CD4-positive, alpha-beta T cell (primary cell): ENCODE measurements around the gene NYNRIN. TPM values are rescaled to one million over a fixed set of nuclear protein-coding genes. Genes with fewer than 3 reads are reported as not detected.

Experiments used
- ATAC-seq: fragments of 200-7000 bp; cut with Tn5 transposase; one replicate; pipeline ENCODE4 v1.10.0; 2022; ENCODE audit warnings: mild to moderate bottlenecking; ENCODE audit not compliant: poor library complexity
- CTCF ChIA-PET: fragments of 350-600 bp; sonication (Branson Sonifier 250); formaldehyde crosslinking; loops from one replicate; lab custom pipeline; 2021; ENCODE audit warnings: antibody characterized with exemption, inconsistent platforms; lab: Charles Lee
- POLR2A ChIA-PET: fragments of 350-600 bp; sonication (Branson Sonifier 250); formaldehyde crosslinking; loops from one replicate; lab custom pipeline; 2021; ENCODE audit warnings: antibody characterized with exemption, inconsistent platforms; lab: Charles Lee
- DNase-seq, 14 experiments: peaks; one replicate each; pipeline ENCODE4 v3.0.0-alpha.2; 2013 to 2020; ENCODE audit warnings: mixed read lengths in 2 of 14
- H3K27ac ChIP-seq, 2 donors: one replicate each; pipeline versions ENCODE4 v1.5.1 to v1.7.0; 2013; ENCODE audit warnings: low read length in 2 of 2, low read depth in 1 of 2, mild to moderate bottlenecking in 1 of 2
- H3K27me3 ChIP-seq, 2 experiments: 1 replicate in 1 of 2; 2 replicates in 1 of 2; pipeline versions ENCODE4 v1.6.1 to v1.7.0; 2013; ENCODE audit warnings: low read length in 2 of 2, control low read depth in 1 of 2, mild to moderate bottlenecking in 1 of 2, moderate library complexity in 1 of 2; ENCODE audit not compliant: insufficient read depth in 2 of 2, control insufficient read depth in 1 of 2
- H3K36me3 ChIP-seq: one replicate; pipeline ENCODE4 v1.6.1; 2013; ENCODE audit warnings: low read length, control low read depth; ENCODE audit not compliant: insufficient read depth
- H3K4me1 ChIP-seq: one replicate; pipeline ENCODE4 v1.6.1; 2013; ENCODE audit warnings: low read length, control low read depth; ENCODE audit not compliant: insufficient read depth
- H3K4me3 ChIP-seq: one replicate; pipeline ENCODE4 v1.5.1; 2013; ENCODE audit warnings: mild to moderate bottlenecking, low read length, moderate library complexity
- H3K9me3 ChIP-seq, 2 experiments: 1 replicate in 1 of 2; 2 replicates in 1 of 2; pipeline versions ENCODE4 v1.6.1 to v1.7.0; 2013; ENCODE audit warnings: low read length in 2 of 2, mild to moderate bottlenecking in 2 of 2, control low read depth in 1 of 2, moderate library complexity in 1 of 2; ENCODE audit not compliant: control insufficient read depth in 1 of 2, insufficient read depth in 1 of 2
- H3K27ac Mint-ChIP-seq: one replicate; pipeline ENCODE4 v1.8.0; 2020; ENCODE audit warnings: mixed read lengths
- H3K27me3 Mint-ChIP-seq: one replicate; pipeline ENCODE4 v1.8.0; 2021; ENCODE audit warnings: mixed read lengths
- H3K36me3 Mint-ChIP-seq: one replicate; pipeline ENCODE4 v1.8.0; 2021; ENCODE audit warnings: low read depth, mixed read lengths
- H3K4me1 Mint-ChIP-seq: one replicate; pipeline ENCODE4 v1.8.0; 2021; ENCODE audit warnings: low read depth, mixed read lengths
- H3K4me3 Mint-ChIP-seq: one replicate; pipeline ENCODE4 v1.8.0; 2020; ENCODE audit warnings: mild to moderate bottlenecking, mixed read lengths
- H3K9me3 Mint-ChIP-seq: one replicate; pipeline ENCODE4 v1.8.0; 2020; ENCODE audit warnings: mixed read lengths
- CTCF ChIP-seq: fragments of 200-600 bp; IDR thresholded peaks from one replicate; pipeline ENCODE4 v1.8.0; 2022; ENCODE audit warnings: antibody characterized with exemption, mild to moderate bottlenecking
- intact Hi-C, 2 experiments: fragments of 100-400 bp; cut with DNase I in 1 of 2; cut with micrococcal nuclease in 1 of 2; formaldehyde crosslinking; loops; one replicate each; pipeline versions ENCODE4 v1.15.1 to v1.9.0; 2023 to 2025; cut with DNase I, micrococcal nuclease
- total RNA-seq, 174 experiments: library from RNA in 2 of 174; stranded (reverse) in 2 of 174; gene quantifications; one replicate each; pipeline ENCODE4 v1.2.3 and lab custom pipeline; 2021 to 2026

The NYNRIN gene
- total RNA-seq, 2 experiments from 2014 or later: 0.08 to 0.25 TPM

GRCh38 chr14:24461336-24461735 is 62.5 kb downstream of the NYNRIN start:
- Histone ChIP-seq H3K4me1 (peaks cover 6% of the 10 kb centered on the region), H3K4me3 (no peak overlapping the region), H3K36me3 (no peaks in the 10 kb centered on the region), H3K9me3 (no peaks in the 10 kb centered on the region), H3K27ac (no peak overlapping the region), H3K27me3 (no peaks in the 10 kb centered on the region)
- no peak for TF ChIP-seq CTCF
- Mint-ChIP-seq H3K4me1 (peaks cover 34% of the 10 kb centered on the region), H3K9me3 (peaks cover 3% of the 10 kb centered on the region), H3K27ac (no peak overlapping the region), H3K4me3 (no peak overlapping the region), H3K36me3 (peaks cover 5% of the 10 kb centered on the region), H3K27me3 (no peaks in the 10 kb centered on the region)
- ChIA-PET POLR2A (no interaction called here), CTCF (no interaction called here)
- DNase-seq (no peak), ATAC-seq (no peak)
- intact Hi-C loops: loop anchor here in 1 of 2 experiments (10.0 kb wide), 1 partner anchor 233 kb away; no protein-coding TSS in a partner anchor

DNA sequence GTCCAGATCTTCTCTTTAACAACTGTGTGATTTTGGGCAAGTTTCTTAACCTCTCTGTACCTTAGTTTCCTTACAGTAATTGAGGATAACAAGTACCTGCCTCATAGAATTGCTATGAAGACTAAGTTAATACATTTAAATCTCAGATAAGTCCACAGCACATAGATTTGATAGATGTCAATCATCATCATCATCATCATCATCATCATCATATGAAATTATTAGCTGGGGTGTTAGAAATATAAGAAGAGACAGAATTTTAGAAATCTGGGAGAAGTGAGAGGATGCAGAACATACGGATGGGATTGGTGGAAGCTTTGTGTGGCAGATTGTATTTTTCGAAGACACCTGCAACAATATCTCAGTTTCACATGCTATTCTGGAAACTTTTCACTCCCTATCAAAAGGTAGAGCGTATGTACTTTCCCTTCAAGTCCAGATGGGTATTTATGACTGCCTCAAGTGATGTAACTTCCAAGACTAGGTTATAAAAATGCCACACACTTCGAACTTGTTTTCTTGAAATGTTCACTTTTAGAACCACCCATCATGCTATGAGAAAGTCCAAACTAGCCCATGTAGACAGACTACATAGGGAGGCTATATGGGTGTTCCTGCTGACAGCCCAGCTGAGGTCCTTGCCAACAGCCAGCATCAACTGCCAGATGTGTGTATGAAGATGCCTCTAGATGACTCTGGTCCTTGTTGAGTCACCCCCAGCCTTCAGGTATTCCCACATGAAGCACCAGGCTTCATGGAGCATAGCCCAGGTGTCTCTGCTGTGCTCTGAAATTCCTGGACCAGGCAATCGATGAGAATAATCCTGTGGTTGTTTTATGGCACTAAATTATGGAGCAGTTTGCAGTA is 64.4 kb downstream of the NYNRIN start:
- H3K27ac Mint-ChIP-seq: no peak overlapping the region
- peaks cover 6% of the 10 kb centered on the region for H3K4me1 ChIP-seq
- CTCF ChIA-PET: no interaction called here
- H3K27me3 Mint-ChIP-seq: no peaks in the 10 kb centered on the region
- H3K27ac ChIP-seq: no peak overlapping the region
- TF ChIP-seq CTCF: no peak
- intact Hi-C loops: loop anchor here in 1 of 2 experiments (10.0 kb wide), 1 partner anchor 232 kb away; no protein-coding TSS in a partner anchor
- no peaks in the 10 kb centered on the region for H3K36me3 ChIP-seq
- no peaks in the 10 kb centered on the region for H3K9me3 ChIP-seq
- peak overlapping the region; percentile 3 for H3K4me3 Mint-ChIP-seq
- POLR2A ChIA-PET: no interaction called here
- ATAC-seq (no peak), DNase-seq (no peak)
- H3K9me3 Mint-ChIP-seq: peaks cover 3% of the 10 kb centered on the region
- peaks cover 35% of the 10 kb centered on the region for H3K4me1 Mint-ChIP-seq
- no peak overlapping the region for H3K4me3 ChIP-seq
- no peaks in the 10 kb centered on the region for H3K27me3 ChIP-seq
- H3K36me3 Mint-ChIP-seq: no peaks in the 10 kb centered on the region

GRCh38 chr14:24463884-24464785 is 65.3 kb downstream of the NYNRIN start:
- Histone ChIP-seq H3K9me3 (no peaks in the 10 kb centered on the region), H3K27ac (no peak overlapping the region), H3K4me1 (peaks cover 6% of the 10 kb centered on the region), H3K36me3 (no peaks in the 10 kb centered on the region), H3K4me3 (no peak overlapping the region), H3K27me3 (no peaks in the 10 kb centered on the region)
- POLR2A ChIA-PET: interaction anchor here (0.6 to 0.9 kb wide), 2 partner anchors 21 to 457 kb away, joined by 3 read pairs; no protein-coding TSS in a partner anchor
- TF ChIP-seq CTCF: no peak
- H3K27ac Mint-ChIP-seq: peak overlapping the region; percentile 1
- CTCF ChIA-PET: no interaction called here
- H3K4me1 Mint-ChIP-seq: peaks cover 35% of the 10 kb centered on the region
- no peak for ATAC-seq
- H3K36me3 Mint-ChIP-seq: no peaks in the 10 kb centered on the region
- peak overlapping the region; percentile 6 for H3K4me3 Mint-ChIP-seq
- H3K27me3 Mint-ChIP-seq: no peaks in the 10 kb centered on the region
- intact Hi-C loops: loop anchor here in 1 of 2 experiments (10.0 kb wide), 1 partner anchor 231 kb away; no protein-coding TSS in a partner anchor
- peak in 1 of 14 experiments; percentile 33 for DNase-seq
- H3K9me3 Mint-ChIP-seq: peaks cover 3% of the 10 kb centered on the region
